T1000 (cell line): ENCODE results near the gene ANKLE1.

Experiments
- DNase-seq: peaks from one replicate; lab custom pipeline; 2025; ENCODE audit warnings: mixed read lengths; lab: John Stamatoyannopoulos, UW

Gene ANKLE1

DNA sequence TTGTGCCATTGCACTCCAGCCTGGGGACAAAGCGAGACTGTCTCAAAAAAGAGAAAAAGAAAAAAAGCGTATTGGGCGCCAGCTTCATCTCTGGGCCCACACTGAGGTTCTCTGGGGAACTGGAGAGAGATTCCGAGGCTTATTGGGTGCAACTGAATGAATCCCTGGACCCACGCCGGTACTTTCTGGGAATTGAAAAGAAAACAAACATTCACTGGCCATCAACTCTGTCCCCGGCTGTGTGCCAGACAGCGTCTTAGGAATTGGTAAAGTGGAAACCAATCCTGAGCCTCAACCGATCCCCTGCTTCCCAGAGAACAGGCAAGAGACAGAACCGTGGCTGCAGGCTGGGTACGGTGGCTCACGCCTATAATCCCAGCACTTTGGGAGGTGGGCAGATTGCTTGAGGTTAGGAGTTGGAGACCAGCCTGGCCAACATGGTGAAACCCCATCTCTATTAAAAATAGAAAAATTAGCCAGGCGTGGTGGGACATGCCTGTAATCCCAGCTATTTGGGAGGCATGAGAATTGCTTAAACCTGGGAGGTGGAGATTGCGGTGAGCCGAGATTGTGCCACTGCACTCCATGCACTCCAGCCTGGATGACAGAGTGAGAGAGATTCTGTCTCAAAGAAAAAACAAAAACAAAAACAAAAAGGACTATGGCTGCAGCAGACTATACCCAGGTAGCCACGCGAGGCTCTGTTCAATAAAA, 44.3 kb downstream of the ANKLE1 start:
- no peak for DNase-seq

DNA sequence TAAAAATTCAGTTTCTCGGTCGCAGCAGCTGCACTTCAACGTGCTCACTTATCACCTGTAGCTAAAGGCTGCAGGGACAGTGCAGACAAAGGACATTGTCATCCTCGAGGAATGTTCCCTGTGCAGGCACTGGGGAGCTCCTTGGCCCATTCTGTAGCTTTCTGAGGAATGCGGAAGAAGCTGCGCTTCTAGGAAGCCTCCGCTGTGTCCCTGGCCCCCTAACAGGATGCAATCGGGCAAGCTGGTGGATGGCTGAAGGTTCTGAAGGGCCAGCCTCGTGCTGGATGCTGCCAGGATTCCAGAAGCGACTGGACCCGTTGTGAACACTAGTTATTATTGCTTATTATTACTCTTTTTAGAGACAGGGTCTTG, 44.9 kb downstream of the ANKLE1 start:
- no peak for DNase-seq

DNA sequence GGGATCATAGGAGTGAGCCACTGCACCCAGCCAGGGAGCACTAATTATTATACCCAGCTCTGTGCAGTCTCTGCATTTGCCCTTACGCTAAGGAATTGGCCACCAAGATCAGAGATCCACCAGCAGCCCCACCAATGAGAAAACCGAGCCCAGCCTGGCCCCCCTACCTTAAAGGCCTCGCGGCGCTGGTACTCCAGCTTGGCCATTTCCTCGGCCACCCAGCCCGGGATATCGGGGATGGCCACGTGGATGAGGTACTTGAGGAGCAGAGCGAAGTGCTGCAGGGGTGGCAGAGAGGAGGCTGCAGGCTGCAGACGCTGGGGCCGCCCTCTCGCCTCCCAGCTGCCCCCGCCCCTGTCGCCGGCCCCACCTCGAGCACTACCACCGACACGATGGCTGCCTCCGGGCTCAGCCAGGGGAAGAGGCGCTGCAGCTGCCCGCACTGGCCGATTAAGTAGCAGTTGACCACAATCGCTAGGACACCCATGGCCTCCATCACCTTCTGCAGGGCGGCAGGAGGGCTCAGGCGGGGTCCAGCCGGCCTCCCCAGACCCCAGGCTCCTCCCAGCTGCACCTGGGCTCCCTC, 45.5 kb downstream of the ANKLE1 start:
- no peak for DNase-seq

DNA sequence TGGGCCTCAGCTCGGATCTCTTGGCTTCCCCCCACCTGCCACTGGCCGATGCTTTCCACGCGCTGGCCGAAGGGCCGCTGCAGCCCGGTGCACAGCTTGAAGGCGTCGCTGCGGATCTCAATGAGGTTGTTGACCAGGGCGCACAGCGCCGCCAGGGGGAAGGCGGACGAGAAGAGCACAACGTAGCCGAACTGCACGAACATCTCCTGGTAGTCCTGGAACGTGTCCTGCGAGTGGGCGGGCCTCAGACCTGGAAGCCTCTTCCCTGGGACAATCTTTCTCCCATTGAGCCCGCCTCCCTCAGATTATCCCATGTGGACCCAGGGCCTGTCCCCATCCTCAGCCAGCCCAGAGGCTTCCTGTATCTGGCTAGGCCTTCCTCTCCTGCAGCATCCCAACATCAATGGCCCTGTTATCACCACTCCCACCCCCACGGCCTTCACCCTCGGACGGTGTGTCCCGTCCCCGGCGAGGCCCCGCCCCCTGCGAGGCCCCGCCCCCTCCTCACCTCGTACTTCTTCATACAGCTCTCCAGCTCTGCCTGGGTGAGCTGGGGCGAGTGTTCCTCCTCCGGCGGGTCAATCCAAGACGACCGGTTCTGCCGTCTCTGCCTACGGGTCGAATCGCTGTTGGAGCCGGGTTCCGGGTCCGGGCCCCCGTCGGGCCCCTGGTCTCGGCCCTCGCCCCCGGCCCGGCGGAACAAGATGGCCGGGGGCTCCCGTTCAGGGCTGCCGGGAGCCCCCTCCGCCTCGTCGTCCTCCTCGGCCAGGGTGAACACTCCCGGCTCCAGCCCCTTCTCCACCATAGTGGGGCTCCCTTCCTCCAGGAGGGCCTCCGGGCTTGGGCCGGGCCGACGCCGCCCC, 46.2 kb downstream of the ANKLE1 start:
- DNase-seq = no peak

- DNase-seq = no peak
These were observed 47.0 kb downstream of the ANKLE1 start for GRCh38 chr19:17328517-17329365.

DNA sequence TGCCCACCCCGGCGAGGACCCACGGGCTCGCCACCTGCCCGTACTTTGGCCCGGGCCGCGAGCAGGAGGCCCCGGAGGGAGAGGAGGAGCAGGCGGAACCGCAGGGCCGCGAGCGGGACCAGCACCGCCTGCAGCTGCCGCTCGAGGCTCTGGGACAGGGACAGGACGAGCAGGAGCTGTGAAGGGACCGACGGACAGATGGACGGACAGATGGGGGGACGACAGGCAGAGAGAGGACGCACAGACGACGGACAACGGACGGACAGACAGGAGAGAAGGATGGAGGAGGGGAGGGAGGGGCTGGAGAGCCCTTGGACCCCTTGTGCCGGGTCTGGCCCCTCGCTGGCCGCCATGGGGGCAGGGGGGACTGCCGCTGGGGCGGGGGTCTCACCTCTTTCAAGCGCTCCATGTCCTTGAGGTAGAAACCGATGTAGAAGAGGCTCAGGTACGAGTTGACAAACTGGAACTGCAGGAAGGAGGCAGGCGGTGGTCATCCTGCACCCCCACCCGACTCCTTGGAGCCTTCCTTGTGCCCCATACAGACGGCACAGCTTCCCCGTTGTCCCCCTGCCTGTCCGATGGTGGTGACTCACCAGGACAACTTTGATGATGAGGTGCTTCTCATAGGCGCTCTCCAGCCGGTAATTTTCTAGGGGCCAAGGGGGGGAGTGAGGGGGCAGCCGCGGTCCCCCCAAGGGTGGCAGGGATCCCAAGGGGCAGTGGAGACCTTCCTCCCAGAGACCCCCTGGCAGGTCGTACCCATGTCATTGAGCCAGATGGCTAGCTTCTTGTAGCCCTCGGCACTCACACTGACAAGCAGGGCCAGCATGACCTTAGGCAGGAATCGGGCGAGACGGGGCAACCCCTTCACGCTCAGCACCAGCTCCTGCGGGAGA, 47.9 kb downstream of the ANKLE1 start:
- no peak for DNase-seq

- no peak for DNase-seq
These were observed 48.8 kb downstream of the ANKLE1 start for GRCh38 chr19:17330262-17331044.

- DNase-seq = no peak
These were observed 49.4 kb downstream of the ANKLE1 start for GRCh38 chr19:17331045-17331558.

DNA sequence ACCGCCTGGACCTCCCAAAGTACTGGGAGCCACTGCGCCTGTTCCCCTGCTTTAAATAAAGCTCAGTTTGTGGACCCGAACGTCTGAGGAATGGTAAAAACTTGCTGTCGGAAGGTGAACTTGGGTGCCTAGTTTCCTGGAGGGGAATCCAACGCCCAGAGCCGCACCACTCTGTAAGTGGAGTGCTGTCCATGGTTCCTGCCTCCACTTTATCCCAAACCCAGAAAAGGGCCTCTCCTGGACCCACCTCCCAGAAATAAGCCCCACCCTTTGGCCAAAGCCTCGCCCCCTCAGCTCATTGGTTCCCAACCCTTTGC, 50.6 kb downstream of the ANKLE1 start:
- no peak for DNase-seq

DNA sequence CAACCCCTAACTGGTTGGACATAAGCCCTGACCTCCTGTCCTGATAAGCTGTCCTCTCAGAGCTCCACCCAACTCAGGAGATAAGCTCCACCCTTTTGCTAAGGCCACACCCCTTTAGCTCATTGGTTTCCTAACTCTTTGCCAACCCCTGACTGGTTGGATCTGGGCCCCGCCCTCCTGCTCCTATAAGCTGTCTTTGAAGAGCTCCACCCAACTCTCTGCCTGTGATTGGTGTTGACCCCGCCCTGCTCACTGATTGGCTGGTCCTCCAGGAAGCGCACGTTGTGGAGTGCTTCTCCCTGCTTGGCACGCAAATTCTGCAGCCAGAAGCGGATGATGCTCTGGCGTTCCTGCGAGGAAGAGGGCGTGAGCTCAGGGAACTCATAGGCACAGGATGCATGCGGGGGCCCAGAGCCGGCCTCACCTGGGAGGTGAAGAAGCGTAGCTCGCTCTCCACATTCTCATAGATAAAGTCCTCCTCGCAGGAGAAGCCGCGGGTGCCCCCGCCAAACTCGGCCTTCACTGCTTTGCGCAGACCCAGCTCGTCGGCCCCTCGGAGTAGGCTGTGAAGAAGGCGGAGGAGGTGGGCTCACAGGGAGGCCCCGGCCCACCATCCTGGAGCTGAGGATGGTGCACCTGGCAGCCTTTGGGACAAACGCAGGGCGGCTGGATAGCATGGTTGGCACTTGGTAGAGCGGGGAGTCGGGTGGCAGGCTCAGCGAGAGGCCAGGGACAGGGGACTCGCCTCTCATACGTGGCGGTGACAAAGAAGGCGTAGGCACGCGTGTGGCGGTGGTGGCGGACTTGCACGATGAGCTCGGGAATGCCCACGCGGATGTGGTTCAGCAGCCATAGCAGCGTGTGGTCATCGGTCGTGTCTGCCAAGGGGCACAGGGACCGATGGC, 51.2 kb downstream of the ANKLE1 start:
- DNase-seq = peak; percentile 49

- peak; percentile 55 for DNase-seq
These were observed 52.1 kb downstream of the ANKLE1 start for GRCh38 chr19:17333611-17334413.

DNA sequence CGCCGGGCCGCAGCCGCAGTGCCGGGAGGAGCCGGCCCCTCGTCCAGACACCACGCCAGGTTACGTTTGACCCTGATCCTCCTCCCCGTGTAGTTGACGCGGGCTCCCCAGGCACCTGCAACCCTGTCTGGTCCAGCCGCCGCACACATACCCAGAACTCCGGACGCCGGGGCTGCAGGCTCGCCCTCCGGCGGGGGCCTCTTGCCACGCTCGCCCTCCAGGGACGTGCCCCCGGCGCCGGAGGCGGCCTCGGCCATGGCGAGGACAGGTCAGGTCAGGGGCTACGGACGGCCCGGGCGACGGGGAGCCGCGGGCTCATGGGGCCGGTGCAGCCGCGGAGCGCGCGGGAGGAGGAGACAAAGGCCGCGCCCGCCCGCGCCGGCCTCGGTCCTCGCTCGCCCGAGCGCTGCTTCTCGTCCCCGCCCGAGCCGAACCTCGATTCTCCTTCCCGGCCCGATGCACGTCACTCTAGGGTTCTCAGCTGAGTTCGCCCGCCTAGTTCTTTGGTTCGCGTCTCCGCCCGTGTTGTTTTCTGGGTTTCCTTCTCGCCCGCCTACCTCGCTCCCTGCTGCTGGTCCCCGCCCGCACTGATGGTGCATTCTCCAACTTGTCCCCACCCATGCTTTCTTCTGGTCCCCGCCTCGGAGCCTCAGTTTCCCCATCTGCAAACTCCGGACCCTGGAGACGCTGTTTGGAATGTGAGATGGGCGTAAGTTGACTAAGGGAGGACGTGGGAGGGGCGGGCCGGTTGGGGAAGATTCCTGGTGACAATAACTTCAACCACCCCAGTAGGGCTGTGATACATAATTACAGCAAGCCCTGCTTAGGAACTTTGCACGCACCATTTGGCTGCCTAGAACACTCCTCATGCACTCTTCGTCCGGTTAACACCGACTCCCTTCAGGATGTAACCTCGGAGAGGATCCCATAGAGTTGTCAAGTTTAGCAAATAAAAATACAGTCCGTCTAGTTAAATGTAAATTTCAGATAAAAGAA, 53.0 kb downstream of the ANKLE1 start, which contains the start of gene ANO8:
ANO8 (minus strand) TSS at position 442 of the 996 bp plus-strand sequence; CDS start at position 257, 185 bp downstream.
- DNase-seq = peak; percentile 93

DNA sequence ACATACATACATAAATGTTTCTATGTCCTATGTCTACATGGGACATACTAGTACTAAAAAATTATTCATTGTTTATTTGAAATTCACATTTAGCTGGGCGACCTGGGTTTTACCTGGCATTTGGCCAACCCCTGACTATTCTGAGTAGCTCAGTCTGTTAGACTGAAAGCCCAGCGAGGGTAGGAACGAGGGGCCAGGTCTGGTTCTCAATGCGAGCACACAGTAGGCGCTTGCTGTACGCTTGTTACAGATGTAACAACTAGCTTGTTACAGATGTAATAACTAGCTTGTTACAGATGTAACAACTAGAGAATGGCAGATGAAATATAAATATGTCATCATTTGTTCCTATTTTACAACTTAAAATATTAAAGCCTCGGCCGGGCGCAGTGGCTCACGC, 53.9 kb downstream of the ANKLE1 start:
- no peak for DNase-seq
